CD4-positive, alpha-beta T cell treated with Interleukin-6 for 4 hours (primary cell): ENCODE data around the gene CAVIN3.
A peak's percentile ranks its signal among the peaks of the same experiment; 100 is the strongest.

Experiments
- DNase-seq: peaks from one replicate; pipeline ENCODE4 v3.0.0-alpha.2; 2020; ENCODE audit warnings: mixed read lengths

The CAVIN3 gene

GRCh38 chr11:6320411-6321155 is at the start of gene CAVIN3:
Gene CAVIN3, minus strand, starts transcription at chr11:6320501. Its CDS starts 25 bp downstream, at chr11:6320476.
- peak; percentile 12 for DNase-seq

- DNase-seq, result no peak
Observed at GRCh38 chr11:6365659-6366058, 45.4 kb upstream of the CAVIN3 start.

GRCh38 chr11:6362873-6363678 is 42.8 kb upstream of the CAVIN3 start:
- DNase-seq, result peak; percentile 68

GRCh38 chr11:6362185-6362872 is 42.0 kb upstream of the CAVIN3 start:
- DNase-seq, result no peak

- DNase-seq, result no peak
Observed at GRCh38 chr11:6360183-6360582, 39.9 kb upstream of the CAVIN3 start.

- DNase-seq, result no peak
Observed at GRCh38 chr11:6357222-6357621, 36.9 kb upstream of the CAVIN3 start.

GRCh38 chr11:6356503-6357055 is 36.3 kb upstream of the CAVIN3 start:
- no peak for DNase-seq

- DNase-seq, result no peak
Observed at GRCh38 chr11:6354651-6355485, 34.6 kb upstream of the CAVIN3 start.

GRCh38 chr11:6353367-6353987 is 33.2 kb upstream of the CAVIN3 start:
- DNase-seq, result peak; percentile 61

GRCh38 chr11:6351782-6352382 is 31.6 kb upstream of the CAVIN3 start:
- DNase-seq, result no peak

GRCh38 chr11:6350486-6350885 is 30.2 kb upstream of the CAVIN3 start:
- DNase-seq, result no peak

GRCh38 chr11:6350043-6350442 is 29.7 kb upstream of the CAVIN3 start:
- no peak for DNase-seq

GRCh38 chr11:6345366-6345765 is 25.1 kb upstream of the CAVIN3 start:
- DNase-seq, result no peak

GRCh38 chr11:6336293-6336692 is 16.0 kb upstream of the CAVIN3 start:
- DNase-seq, result no peak

GRCh38 chr11:6334806-6335205 is 14.5 kb upstream of the CAVIN3 start:
- no peak for DNase-seq

- no peak for DNase-seq
Observed at GRCh38 chr11:6333095-6333494, 12.8 kb upstream of the CAVIN3 start.

GRCh38 chr11:6332066-6332465 is 11.8 kb upstream of the CAVIN3 start:
- DNase-seq, result no peak

- DNase-seq, result no peak
Observed at GRCh38 chr11:6328321-6328720, 8.0 kb upstream of the CAVIN3 start.

GRCh38 chr11:6327806-6328205 is 7.5 kb upstream of the CAVIN3 start:
- DNase-seq, result no peak

GRCh38 chr11:6326985-6327384 is 6.7 kb upstream of the CAVIN3 start:
- no peak for DNase-seq

GRCh38 chr11:6326303-6326702 is 6.0 kb upstream of the CAVIN3 start:
- DNase-seq, result no peak
